Kidney (tissue), 14 donors: ENCODE measurements around the gene DGLUCY. TPM values are rescaled to one million over a fixed set of nuclear protein-coding genes. Genes with fewer than 3 reads are reported as not detected.
A peak's percentile ranks its signal among the peaks of the same experiment; 100 is the strongest.

Source experiments
- DNase-seq, 5 donors: peaks; one replicate each; pipeline ENCODE4 v3.0.0-alpha.2; 2013 to 2020
- FAIRE-seq: peaks from 2 replicates; lab custom pipeline; 2012; peaks lifted over from hg19 to GRCh38; lab: Jason Lieb, UNC
- H3K27ac ChIP-seq, 2 donors: one replicate each; pipeline ENCODE4 v1.7.0; 2013; ENCODE audit warnings: low read depth in 2 of 2, low read length in 2 of 2, inconsistent platforms in 1 of 2
- H3K27me3 ChIP-seq: one replicate; pipeline ENCODE4 v1.7.1; 2013; ENCODE audit warnings: low read length, inconsistent platforms; ENCODE audit not compliant: control insufficient read depth, insufficient read depth
- H3K36me3 ChIP-seq, 3 donors: one replicate each; pipeline versions ENCODE4 v1.7.0 to v1.7.1; 2013; ENCODE audit warnings: low read length in 3 of 3, control low read depth in 1 of 3, inconsistent platforms in 1 of 3; ENCODE audit not compliant: insufficient read depth in 3 of 3, control insufficient read depth in 2 of 3
- H3K4me1 ChIP-seq, 3 donors: one replicate each; pipeline versions ENCODE4 v1.7.0 to v1.7.1; 2013; ENCODE audit warnings: low read length in 3 of 3, inconsistent platforms in 1 of 3, low read depth in 1 of 3; ENCODE audit not compliant: control insufficient read depth in 2 of 3, insufficient read depth in 2 of 3
- H3K4me3 ChIP-seq, 3 donors: one replicate each; pipeline versions ENCODE4 v1.7.0 to v1.8.1; 2013; ENCODE audit warnings: low read length in 3 of 3, control low read depth in 1 of 3, inconsistent platforms in 1 of 3
- H3K9ac ChIP-seq, 3 donors: one replicate each; pipeline versions ENCODE4 v1.7.0 to v1.7.1; 2013; ENCODE audit warnings: low read length in 3 of 3, control low read depth in 1 of 3, inconsistent platforms in 1 of 3
- H3K9me3 ChIP-seq, 3 donors: one replicate each; pipeline versions ENCODE4 v1.7.0 to v1.7.1; 2013; ENCODE audit warnings: low read length in 3 of 3, control low read depth in 1 of 3, inconsistent platforms in 1 of 3; ENCODE audit not compliant: control insufficient read depth in 2 of 3, insufficient read depth in 1 of 3
- intact Hi-C: fragments of 100-400 bp; cut with DNase I; formaldehyde crosslinking; loops from one replicate; pipeline ENCODE4 v1.11.1; 2022
- polyA plus RNA-seq: library from polyadenylated mRNA; stranded (reverse); fragments of 350-450 nt; fragmentation: Illumina TruSeq; extraction: RNeasy Lipid Tissue Mini Kit (QIAGEN cat#74804); gene quantifications from one replicate; pipeline ENCODE4 v1.2.3, GENCODE V29; 2014; ENCODE audit warnings: low read depth, low replicate concordance; ENCODE audit not compliant: insufficient read depth
- total RNA-seq: library from RNA; stranded (reverse); fragmentation: NEBNext Ultra II Directional; extraction: Animal tissue kit (Norgen Biotek cat#: 25700); gene quantifications from one replicate; pipeline ENCODE4 v1.2.1, GENCODE V29; 2021
- TF ChIP-seq, protein P1 (sequence below): IDR thresholded peaks from 3 replicates; pipeline ENCODE4 v1.5.1; 2012; ENCODE audit warnings: mild to moderate bottlenecking, moderate library complexity, borderline replicate concordance; ENCODE audit not compliant: insufficient read depth; ENCODE audit errors: extremely low read depth
- donor health status: control.
- donor health status: control.
- donor health status: control.
- donor health status: control.
- donor health status: control.
- donor health status: DM: yes; HTN: yes; CAD: no.
- donor health status: Normal renal cell carcinoma (clear cell type).

DGLUCY gene
- total and polyA plus RNA-seq, 2 donors from 2014 or later: 79.7 to 83.4 TPM

DNA sequence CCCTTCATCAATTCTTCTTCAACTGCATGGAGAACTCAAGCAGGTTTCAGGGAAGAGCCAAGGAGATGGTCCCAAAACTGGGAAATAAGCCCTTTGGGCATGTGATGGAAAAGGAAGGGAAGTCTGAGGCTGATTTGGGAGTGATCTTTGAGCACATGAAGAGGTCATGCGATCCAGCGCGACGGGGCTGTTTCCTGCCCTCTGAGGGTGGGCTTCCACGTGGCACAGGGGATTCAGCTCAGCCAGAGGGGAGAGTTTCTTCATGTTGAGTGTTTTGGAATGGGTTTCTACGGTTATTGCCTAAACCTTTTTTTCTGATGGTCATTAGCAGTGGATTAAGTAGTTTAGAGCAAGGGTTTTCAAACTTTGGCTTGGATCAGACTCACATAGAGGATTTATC is 100.4 kb downstream of the DGLUCY start:
- intact Hi-C loops: no loop called here
- peaks cover 4 to 40% (median 26%) of the 10 kb centered on the region in 3 donors for H3K36me3 ChIP-seq
- no peak overlapping the region for H3K4me3 ChIP-seq
- no peak overlapping the region for H3K27ac ChIP-seq
- H3K9me3 ChIP-seq: peaks cover 0 to 3% (median 2%) of the 10 kb centered on the region in 3 donors
- DNase-seq (no peak), FAIRE-seq (no peak)
- no peaks in the 10 kb centered on the region for H3K27me3 ChIP-seq
- TF ChIP-seq, protein P1, sequence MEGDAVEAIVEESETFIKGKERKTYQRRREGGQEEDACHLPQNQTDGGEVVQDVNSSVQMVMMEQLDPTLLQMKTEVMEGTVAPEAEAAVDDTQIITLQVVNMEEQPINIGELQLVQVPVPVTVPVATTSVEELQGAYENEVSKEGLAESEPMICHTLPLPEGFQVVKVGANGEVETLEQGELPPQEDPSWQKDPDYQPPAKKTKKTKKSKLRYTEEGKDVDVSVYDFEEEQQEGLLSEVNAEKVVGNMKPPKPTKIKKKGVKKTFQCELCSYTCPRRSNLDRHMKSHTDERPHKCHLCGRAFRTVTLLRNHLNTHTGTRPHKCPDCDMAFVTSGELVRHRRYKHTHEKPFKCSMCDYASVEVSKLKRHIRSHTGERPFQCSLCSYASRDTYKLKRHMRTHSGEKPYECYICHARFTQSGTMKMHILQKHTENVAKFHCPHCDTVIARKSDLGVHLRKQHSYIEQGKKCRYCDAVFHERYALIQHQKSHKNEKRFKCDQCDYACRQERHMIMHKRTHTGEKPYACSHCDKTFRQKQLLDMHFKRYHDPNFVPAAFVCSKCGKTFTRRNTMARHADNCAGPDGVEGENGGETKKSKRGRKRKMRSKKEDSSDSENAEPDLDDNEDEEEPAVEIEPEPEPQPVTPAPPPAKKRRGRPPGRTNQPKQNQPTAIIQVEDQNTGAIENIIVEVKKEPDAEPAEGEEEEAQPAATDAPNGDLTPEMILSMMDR: no peak
- no peaks in the 10 kb centered on the region for H3K4me1 ChIP-seq
- H3K9ac ChIP-seq: no peak overlapping the region

DNA sequence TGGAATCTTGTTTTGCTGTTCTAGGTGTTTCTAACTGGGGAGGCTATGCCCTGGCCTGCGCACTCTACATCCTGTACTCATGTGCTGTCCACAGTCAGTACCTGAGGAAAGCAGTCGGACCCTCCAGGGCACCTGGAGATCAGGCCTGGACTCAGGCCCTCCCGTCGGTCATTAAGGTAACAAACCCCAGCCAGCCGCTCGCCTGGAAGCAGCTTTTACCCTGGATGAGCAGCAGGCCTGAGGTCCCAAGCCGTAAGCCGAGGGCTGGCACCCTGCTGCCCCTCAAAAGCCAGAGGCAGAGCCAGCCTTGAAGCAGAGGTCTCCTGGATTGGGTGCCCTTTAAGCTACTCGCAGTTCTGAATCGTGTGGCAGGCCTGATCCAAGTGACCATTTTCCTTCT is 101.5 kb downstream of the DGLUCY start:
- no peak for DNase-seq
- Histone ChIP-seq H3K4me3 (no peak overlapping the region), H3K4me1 (peaks cover 0 to 10% (median 6%) of the 10 kb centered on the region in 3 donors), H3K27ac (no peak overlapping the region), H3K36me3 (peaks cover 4 to 33% (median 24%) of the 10 kb centered on the region in 3 donors), H3K9ac (no peak overlapping the region), H3K27me3 (no peaks in the 10 kb centered on the region), H3K9me3 (peaks cover 0 to 2% (median 0%) of the 10 kb centered on the region in 3 donors)
- TF ChIP-seq, protein P1: no peak
- no peak for FAIRE-seq
- intact Hi-C loops: no loop called here

DNA sequence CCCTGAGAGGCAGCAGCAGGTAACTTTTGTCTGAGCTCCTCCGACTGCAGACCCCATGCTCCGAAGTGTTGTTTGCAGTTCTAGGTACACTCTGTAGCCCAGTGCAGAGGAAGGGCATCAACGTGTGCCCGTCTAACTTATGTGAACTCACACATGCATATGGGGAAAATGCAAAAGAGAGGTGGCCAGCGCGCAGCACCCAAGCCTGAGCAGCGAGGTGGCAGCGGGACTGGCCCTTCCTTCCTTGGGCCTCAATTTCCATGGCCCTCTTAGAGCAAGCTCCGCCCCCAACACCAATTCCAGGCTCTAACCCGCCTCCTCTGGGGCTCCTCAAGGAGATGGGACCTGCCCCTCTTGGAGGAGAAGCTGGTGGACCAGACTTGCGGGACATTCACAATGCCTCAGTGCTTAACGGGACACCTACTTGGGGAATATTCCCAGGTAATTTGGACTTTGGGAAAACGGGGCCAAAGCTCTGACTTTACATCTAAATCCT is 102.9 kb downstream of the DGLUCY start:
- Histone ChIP-seq H3K27ac (no peak overlapping the region), H3K9me3 (no peaks in the 10 kb centered on the region), H3K4me1 (peaks cover 0 to 10% (median 6%) of the 10 kb centered on the region in 3 donors), H3K4me3 (no peak overlapping the region), H3K9ac (no peak overlapping the region), H3K27me3 (no peaks in the 10 kb centered on the region), H3K36me3 (peaks cover 4 to 30% (median 22%) of the 10 kb centered on the region in 3 donors)
- TF ChIP-seq, protein P1: no peak
- no peak for FAIRE-seq
- intact Hi-C loops: no loop called here
- no peak for DNase-seq

DNA sequence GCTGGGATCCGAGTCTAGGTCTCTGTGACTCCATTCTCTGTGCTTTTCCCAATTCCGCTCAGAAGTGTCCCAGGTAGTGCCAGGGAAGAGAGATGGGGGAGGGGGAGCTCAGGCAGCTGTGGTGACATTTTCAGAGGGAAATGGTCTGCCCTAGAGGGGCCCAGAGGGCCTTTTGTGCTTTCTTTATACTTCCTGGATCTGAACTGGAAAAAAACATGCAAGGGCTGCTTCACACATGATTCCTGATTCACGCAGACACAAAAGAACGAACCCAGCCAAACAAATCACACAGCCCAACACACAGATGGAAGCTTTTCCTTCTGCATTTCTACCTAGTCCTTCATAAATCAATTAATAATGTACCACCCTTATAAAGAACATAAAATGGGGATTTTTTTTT is 104.1 kb downstream of the DGLUCY start:
- no peaks in the 10 kb centered on the region for H3K27me3 ChIP-seq
- DNase-seq: peak in 1 of 5 donors; percentile 5
- peaks cover 0 to 10% (median 6%) of the 10 kb centered on the region in 3 donors for H3K4me1 ChIP-seq
- TF ChIP-seq, protein P1: no peak
- no peak overlapping the region for H3K27ac ChIP-seq
- H3K4me3 ChIP-seq: no peak overlapping the region
- H3K9ac ChIP-seq: no peak overlapping the region
- H3K36me3 ChIP-seq: peaks cover 4 to 31% (median 22%) of the 10 kb centered on the region in 3 donors
- FAIRE-seq: no peak
- intact Hi-C loops: no loop called here
- H3K9me3 ChIP-seq: no peaks in the 10 kb centered on the region
